SH-SY5Y (cell line): ENCODE measurements around the gene CIP2A.

Experiments
- GATA2 ChIP-seq: IDR thresholded peaks from 2 replicates; pipeline ENCODE4 v1.6.1; 2011; ENCODE audit warnings: mild to moderate bottlenecking, low read depth, low read length
- GATA3 ChIP-seq: IDR thresholded peaks from 2 replicates; pipeline ENCODE4 v1.6.1; 2011; ENCODE audit warnings: low read depth, mild to moderate bottlenecking, low read length, moderate library complexity

CIP2A gene

GRCh38 chr3:108546692-108547091, 42.5 kb downstream of the CIP2A start:
- TF ChIP-seq GATA2 (no peak), GATA3 (no peak)

DNA sequence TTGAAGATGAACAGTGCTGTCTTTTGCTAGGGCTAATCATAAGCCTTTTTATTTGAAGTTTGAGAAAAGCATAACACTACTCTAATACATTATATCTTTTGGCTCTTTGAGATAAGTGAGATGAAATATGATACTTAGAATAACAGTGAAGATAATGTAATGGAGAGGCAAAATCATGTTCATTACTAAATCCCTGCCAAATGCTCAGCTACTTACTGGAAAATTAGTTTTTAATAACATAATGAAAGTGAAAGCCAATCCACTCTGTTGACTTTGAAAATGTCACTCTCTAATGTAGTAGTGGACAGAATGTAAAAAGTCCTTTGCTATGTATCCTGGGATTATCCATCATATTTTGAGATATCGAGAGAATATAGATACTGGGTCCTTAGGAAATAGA, 43.0 kb downstream of the CIP2A start:
- TF ChIP-seq GATA3 = no peak
- no peak for TF ChIP-seq GATA2

DNA sequence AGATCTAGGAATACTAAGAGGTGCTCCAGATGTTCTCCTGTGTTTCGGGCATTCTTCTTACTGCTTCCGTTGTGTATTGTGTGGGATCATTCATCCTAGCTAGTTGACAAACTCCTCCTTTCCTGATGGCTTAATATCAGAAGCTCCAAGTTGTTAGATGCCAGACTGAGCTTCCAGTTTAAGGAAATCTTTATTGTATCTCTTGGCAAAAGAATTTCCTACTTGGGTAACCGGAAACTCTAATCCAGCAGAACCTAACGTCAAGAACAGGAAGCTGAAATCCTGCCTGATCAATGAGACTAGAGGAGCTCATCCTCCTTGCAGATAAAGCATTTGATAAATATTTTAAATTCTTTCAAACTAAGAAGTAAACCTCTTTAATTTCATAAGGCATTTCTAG, 51.2 kb downstream of the CIP2A start:
- TF ChIP-seq GATA2 (no peak), GATA3 (no peak)

- TF ChIP-seq GATA2 (no peak), GATA3 (no peak)
Observed at GRCh38 chr3:108528459-108529252, 60.6 kb downstream of the CIP2A start.

DNA sequence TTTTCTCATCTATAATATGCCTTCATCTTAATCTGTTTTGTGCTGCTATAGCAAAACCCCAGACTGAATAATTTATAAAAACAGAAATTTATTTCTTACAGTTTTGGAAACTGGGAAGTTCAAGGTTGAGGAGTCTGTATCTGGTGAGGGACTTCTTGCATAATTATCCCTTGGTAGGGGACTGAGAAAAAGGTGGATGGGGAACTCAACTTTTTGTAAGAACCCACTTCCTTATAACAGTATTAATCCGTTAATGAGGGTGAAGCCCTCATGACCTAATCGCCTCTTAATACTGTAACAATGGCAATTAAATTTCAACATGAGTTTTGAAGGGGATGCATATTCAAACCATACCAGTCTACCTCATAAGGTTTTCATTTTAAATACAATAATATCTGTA, 61.4 kb downstream of the CIP2A start:
- TF ChIP-seq GATA2 = no peak
- TF ChIP-seq GATA3 = no peak

GRCh38 chr3:108527109-108527508, 62.1 kb downstream of the CIP2A start:
- no peak for TF ChIP-seq GATA3
- TF ChIP-seq GATA2 = no peak

GRCh38 chr3:108525971-108526370, 63.3 kb downstream of the CIP2A start:
- TF ChIP-seq GATA2 (no peak), GATA3 (no peak)

GRCh38 chr3:108525256-108525655, 64.0 kb downstream of the CIP2A start:
- TF ChIP-seq GATA3 (no peak), GATA2 (no peak)

DNA sequence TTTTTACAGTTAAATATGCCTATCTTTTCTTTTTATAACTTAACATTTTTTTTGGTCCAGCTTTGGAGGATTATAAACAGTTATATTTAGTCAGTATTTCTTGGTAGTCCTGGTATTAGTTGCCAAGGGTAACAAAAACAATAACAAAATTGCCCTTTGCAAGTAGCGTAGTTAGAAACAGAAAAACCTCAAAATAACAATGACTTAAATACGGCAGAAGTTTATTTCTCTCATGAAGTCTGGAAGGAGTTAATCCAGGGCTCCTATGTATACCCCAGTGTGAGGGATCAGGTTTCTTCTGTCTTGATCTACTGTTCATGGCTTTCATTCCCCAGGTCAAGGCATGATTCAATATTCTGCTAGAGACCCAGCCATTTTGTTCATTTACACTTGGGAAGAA, 64.7 kb downstream of the CIP2A start:
- TF ChIP-seq GATA2 (no peak), GATA3 (no peak)

DNA sequence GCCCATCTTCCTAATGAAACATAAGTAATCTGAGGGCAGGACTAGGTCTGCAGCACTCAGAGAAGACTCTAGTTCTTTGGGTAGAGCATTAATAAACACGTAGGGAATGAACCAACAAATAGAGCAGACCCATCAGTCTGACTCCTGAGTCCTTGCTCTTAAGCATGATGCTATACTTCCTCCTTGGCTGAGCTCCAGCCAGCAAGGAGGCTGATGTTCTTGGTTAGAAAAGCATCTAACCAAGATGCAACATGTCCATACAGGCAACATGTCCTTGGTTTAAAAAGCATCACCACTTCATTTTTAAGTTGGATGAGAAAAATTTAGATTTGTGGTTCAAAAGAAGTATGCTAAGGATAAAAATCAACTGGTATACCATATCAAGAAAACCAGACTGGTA, 70.3 kb downstream of the CIP2A start:
- TF ChIP-seq GATA2 (no peak), GATA3 (no peak)

DNA sequence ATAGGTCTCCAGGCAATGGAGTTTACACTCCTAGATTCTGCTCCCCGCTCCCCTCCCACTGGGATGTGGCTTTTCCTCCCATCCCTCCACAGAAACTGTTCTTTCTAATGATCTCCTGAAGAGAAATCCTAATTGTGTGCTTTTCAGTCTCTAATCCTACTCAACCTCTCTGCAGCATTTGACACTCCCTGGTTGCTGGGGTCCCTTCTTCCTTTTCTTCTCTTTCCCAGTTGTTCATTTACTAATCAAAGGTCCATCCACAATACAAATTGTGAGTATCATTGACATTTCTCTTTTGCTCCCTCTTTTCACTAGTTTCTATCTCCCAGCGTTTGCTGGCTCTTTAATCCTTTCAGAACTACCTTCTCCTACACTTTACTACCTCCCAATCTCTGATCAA, 72.4 kb downstream of the CIP2A start:
- TF ChIP-seq GATA2 = no peak
- TF ChIP-seq GATA3 = no peak

DNA sequence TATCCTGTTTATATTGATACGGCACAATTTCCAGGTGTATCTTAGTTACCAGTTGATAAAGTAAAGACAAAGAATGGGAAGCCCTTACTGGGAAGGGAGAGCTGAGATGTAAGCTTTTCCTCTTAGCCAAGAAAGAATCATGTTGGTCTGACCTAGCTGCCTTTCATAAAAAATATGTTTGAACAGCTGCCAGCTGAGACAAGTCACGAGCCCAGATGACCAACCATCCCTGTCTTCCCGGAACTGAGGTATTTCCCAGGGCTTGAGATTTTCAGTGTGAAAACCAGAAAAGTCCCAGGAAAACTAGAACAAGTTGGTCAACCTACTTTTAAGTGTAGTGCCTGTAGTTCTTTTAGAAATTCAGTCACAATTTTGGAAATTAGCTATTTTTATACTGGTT, 75.3 kb downstream of the CIP2A start:
- no peak for TF ChIP-seq GATA2
- TF ChIP-seq GATA3 = no peak

DNA sequence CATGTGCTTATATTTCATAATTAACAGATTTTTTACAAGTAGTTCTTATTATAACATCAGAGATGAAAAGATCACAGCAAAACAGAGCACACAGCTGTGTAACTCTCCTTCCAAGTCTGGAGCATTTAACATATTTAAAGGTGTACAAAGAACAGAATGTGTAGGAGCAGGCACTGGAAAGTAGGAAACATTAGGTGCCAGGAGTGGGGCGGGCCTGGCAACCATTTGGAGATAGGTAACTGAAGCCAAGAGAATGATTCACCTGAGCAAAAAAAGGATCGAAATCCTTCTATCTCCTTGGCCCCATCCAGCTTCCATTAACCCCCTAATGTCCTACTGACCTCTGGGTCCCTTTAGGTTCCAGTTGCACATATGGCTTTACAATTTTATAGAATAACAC, 76.6 kb downstream of the CIP2A start:
- no peak for TF ChIP-seq GATA2
- TF ChIP-seq GATA3 = no peak

GRCh38 chr3:108511490-108511889, 77.7 kb downstream of the CIP2A start:
- no peak for TF ChIP-seq GATA2
- no peak for TF ChIP-seq GATA3

DNA sequence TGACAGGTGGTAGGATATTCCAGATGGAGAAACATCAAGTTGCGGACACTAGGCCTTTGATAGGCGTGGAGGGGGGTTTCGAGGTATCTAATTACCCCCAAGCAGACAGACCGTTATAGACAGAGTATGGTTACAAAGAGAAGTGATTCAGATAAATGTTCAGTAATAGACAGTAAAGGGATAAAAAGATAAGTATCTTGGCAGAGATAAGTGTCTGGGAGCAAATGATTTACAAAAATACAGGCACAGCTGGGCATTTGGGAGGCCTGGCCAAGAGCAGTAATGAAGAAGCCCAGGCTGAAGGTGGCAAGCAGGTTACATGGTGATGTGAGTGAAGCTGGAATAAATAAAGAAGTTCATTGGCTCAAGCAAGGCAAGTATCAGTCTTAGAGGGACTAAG, 78.2 kb downstream of the CIP2A start:
- TF ChIP-seq GATA2 = peak; percentile 89
- TF ChIP-seq GATA3 = peak; percentile 84

DNA sequence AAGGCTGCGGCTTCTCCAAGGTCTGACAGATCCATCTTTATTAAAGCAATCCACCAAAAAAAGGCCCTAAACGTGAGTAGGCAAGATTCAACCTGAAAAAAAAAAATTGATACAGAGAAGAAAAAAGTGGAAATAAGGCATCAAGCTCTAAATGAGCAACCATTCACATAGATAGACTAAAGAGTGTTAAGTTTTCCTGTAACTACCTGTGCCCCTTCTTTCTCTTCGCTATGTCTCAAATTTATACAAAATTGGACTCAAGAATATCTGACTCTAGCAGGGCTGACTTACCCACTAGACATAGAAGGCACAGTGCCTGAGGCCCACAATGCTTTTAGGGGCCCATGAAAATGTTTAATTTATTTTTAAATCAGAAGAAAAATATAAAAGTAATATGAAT, 78.7 kb downstream of the CIP2A start, which contains the start of gene MYH15:
MYH15 (minus strand) TSS at position 101 of the 400 bp plus-strand sequence; CDS start at position 35, 66 bp downstream.
- no peak for TF ChIP-seq GATA3
- no peak for TF ChIP-seq GATA2
